Mesangial cell (primary cell): ENCODE data around the gene PLEKHA1. TPM values are rescaled to one million over a fixed set of nuclear protein-coding genes. Genes with fewer than 3 reads are reported as not detected.

ENCODE experiments used
- total RNA-seq: library from RNA; depleted of rRNA; stranded (reverse); fragments of >200 nt; gene quantifications from 2 replicates; pipeline ENCODE4 v1.2.3, GENCODE V29; 2015

Gene PLEKHA1
- total RNA-seq, result 17.6 and 30.0 TPM in 2 replicates

DNA sequence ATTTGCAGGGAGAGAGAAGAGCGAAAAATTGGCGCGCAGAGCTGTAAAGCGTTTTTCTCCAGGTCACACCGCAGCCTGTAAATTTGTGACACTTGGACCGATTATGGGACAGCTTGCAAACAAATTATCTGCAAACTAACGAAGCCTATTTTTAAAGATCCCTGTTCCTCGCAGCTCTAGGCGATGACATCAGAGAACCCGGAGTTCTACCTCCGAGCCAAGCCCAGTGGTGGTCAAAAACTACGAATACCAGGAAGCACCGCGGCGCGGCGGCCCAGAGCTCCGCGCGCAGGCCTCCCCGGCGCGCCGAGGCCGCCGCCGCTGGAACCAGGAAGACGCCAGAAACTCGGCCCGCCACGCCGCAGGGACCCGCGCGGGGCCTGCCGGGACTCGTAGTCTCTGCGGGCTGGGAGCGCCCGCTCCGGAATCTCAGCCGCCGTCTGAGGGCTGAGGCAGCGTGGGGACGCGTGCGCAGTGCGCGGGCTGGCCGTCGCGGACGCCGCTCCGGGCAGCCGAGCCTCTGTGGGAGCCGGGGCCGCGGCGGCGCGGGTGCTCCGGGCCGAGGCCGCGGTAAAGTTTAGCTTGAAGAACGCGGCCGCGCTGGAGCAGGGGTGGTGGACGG is at the start of gene PLEKHA1:
Gene PLEKHA1, plus strand, starts transcription at position 472 of the 622 bp plus-strand sequence. CDS start 18,493 bp downstream, outside the sequence.

DNA sequence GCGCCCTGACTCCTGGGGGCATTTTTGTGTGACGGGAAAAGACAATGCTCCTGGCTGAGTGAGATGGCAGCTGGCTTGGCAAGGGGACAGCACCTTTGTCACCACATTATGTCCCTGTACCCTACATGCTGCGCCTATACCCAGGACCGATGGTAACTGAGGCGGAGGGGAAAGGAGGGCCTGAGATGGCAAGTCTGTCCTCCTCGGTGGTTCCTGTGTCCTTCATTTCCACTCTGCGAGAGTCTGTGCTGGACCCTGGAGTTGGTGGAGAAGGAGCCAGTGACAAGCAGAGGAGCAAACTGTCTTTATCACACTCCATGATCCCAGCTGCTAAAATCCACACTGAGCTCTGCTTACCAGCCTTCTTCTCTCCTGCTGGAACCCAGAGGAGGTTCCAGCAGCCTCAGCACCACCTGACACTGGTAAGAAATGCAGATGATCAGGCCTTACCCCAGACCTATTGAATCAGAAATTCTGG is 80.1 kb downstream of the PLEKHA1 start, which contains the start of gene ARMS2:
Gene ARMS2, plus strand, starts transcription at position 51 of the 478 bp plus-strand sequence. Its CDS starts 75 bp downstream, at position 126.

DNA sequence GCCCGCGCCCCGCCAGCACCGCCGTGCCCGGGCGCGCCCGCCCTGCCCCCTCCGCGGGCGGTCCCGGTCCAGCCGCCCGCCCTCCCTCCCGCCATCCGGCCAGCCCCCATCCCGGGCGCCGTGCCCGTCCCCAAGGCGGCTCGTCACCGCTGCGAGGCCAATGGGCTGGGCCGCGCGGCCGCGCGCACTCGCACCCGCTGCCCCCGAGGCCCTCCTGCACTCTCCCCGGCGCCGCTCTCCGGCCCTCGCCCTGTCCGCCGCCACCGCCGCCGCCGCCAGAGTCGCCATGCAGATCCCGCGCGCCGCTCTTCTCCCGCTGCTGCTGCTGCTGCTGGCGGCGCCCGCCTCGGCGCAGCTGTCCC is 86.8 kb downstream of the PLEKHA1 start, which contains the start of gene HTRA1:
Gene HTRA1, plus strand, starts transcription at position 187 of the 362 bp plus-strand sequence. Its CDS starts 100 bp downstream, at position 287.

Other genes starting within 250 kb of the PLEKHA1 start
- 1.4 TPM in 1 of 2 replicates, not detected in the other for gene BTBD16, start 103.4 kb upstream of the PLEKHA1 start, total RNA-seq
- gene ARMS2, start 79.9 kb downstream of the PLEKHA1 start, total RNA-seq, result not detected in 2 replicates
- 83.4 and 265 TPM in 2 replicates for gene HTRA1, start 86.8 kb downstream of the PLEKHA1 start, total RNA-seq
- gene DMBT1, start 186.0 kb downstream of the PLEKHA1 start, total RNA-seq, result under 0.01 and 0.13 TPM in 2 replicates